ENCODE results near the gene BPTF. TPM values are rescaled to one million over a fixed set of nuclear protein-coding genes. Genes with fewer than 3 reads are reported as not detected.
A peak's percentile ranks its signal among the peaks of the same experiment; 100 is the strongest.
"Not testable (repeated sequence)": the region's sequence is repeated elsewhere in the genome, so short reads cannot be mapped to it uniquely, and the experiment has no call there.

BPTF gene
- total and polyA plus RNA-seq, 2 donors, result 22.5 to 187 TPM

- DNase-seq (ENCODE audit: extremely low spot score), result no peak
- no peak overlapping the region for H3K4me3 ChIP-seq (ENCODE audit: low read depth, low read length)
- H3K36me3 ChIP-seq (ENCODE audit: insufficient read depth), result no peaks in the 10 kb centered on the region
- no peak overlapping the region for H3K27ac ChIP-seq (ENCODE audit: low read depth)
- H3K4me1 ChIP-seq (ENCODE audit: insufficient read depth), result no peaks in the 10 kb centered on the region
- 92% methylated on average over 12 of the region's 12 CpGs for WGBS
These were observed 3.4 kb upstream of the BPTF start for GRCh38 chr17:67821871-67822367.

GRCh38 chr17:67825627-67826601 is 611 bp downstream of the BPTF start:
- Histone ChIP-seq H3K4me3 (ENCODE audit: low read depth, low read length) (peak overlapping the region; percentile 93), H3K27ac (ENCODE audit: low read depth) (peak overlapping the region; percentile 85)
- under 1% methylated on average over 92 of the region's 94 CpGs for WGBS
- not testable (repeated sequence) for H3K36me3 ChIP-seq (ENCODE audit: insufficient read depth); H3K4me1 ChIP-seq (ENCODE audit: insufficient read depth); DNase-seq (ENCODE audit: extremely low spot score)

- Histone ChIP-seq H3K4me1 (ENCODE audit: insufficient read depth) (peaks cover 2% of the 10 kb centered on the region), H3K36me3 (ENCODE audit: insufficient read depth) (no peaks in the 10 kb centered on the region), H3K27ac (ENCODE audit: low read depth) (no peak overlapping the region), H3K4me3 (ENCODE audit: low read depth, low read length) (no peak overlapping the region)
- WGBS, result 32% methylated on average over 7 of the region's 7 CpGs
- no peak for DNase-seq (ENCODE audit: extremely low spot score)
These were observed 4.0 kb downstream of the BPTF start for GRCh38 chr17:67829331-67829730.

- 54% methylated on average over 6 of the region's 6 CpGs for WGBS
- H3K27ac ChIP-seq (ENCODE audit: low read depth), result no peak overlapping the region
- no peaks in the 10 kb centered on the region for H3K36me3 ChIP-seq (ENCODE audit: insufficient read depth)
- H3K4me3 ChIP-seq (ENCODE audit: low read depth, low read length), result no peak overlapping the region
- DNase-seq (ENCODE audit: extremely low spot score), result no peak
- H3K4me1 ChIP-seq (ENCODE audit: insufficient read depth), result peaks cover 2% of the 10 kb centered on the region
These were observed 5.1 kb downstream of the BPTF start for GRCh38 chr17:67830440-67830839.

- Histone ChIP-seq H3K4me3 (ENCODE audit: low read depth, low read length) (no peak overlapping the region), H3K4me1 (ENCODE audit: insufficient read depth) (peaks cover 2% of the 10 kb centered on the region), H3K27ac (ENCODE audit: low read depth) (no peak overlapping the region), H3K36me3 (ENCODE audit: insufficient read depth) (no peaks in the 10 kb centered on the region)
- DNase-seq (ENCODE audit: extremely low spot score), result no peak
- WGBS, result 83% methylated on average over 4 of the region's 4 CpGs
These were observed 6.0 kb downstream of the BPTF start for GRCh38 chr17:67831268-67831667.

GRCh38 chr17:67833134-67833533 is 7.8 kb downstream of the BPTF start:
- WGBS, result 88% methylated on average over 3 of the region's 3 CpGs

GRCh38 chr17:67833946-67834631 is 8.8 kb downstream of the BPTF start:
- Histone ChIP-seq H3K4me3 (ENCODE audit: low read depth, low read length) (no peak overlapping the region), H3K27ac (ENCODE audit: low read depth) (no peak overlapping the region), H3K4me1 (ENCODE audit: insufficient read depth) (peaks cover 2% of the 10 kb centered on the region), H3K36me3 (ENCODE audit: insufficient read depth) (no peaks in the 10 kb centered on the region)
- 84% methylated on average over 3 of the region's 3 CpGs for WGBS
- no peak for DNase-seq (ENCODE audit: extremely low spot score)

More at GRCh38 chr17:67833134-67833533, 7.8 kb downstream of the BPTF start:
- no peak for DNase-seq (ENCODE audit: extremely low spot score)
- Histone ChIP-seq H3K36me3 (ENCODE audit: insufficient read depth) (no peaks in the 10 kb centered on the region), H3K27ac (ENCODE audit: low read depth) (no peak overlapping the region), H3K4me1 (ENCODE audit: insufficient read depth) (peaks cover 2% of the 10 kb centered on the region), H3K4me3 (ENCODE audit: low read depth, low read length) (no peak overlapping the region)

GRCh38 chr17:67834634-67835033 is 9.3 kb downstream of the BPTF start:
- Histone ChIP-seq H3K4me3 (ENCODE audit: low read depth, low read length) (no peak overlapping the region), H3K4me1 (ENCODE audit: insufficient read depth) (peaks cover 2% of the 10 kb centered on the region), H3K36me3 (ENCODE audit: insufficient read depth) (no peaks in the 10 kb centered on the region), H3K27ac (ENCODE audit: low read depth) (no peak overlapping the region)
- 96% methylated on average over 2 of the region's 2 CpGs for WGBS
- DNase-seq (ENCODE audit: extremely low spot score), result no peak

GRCh38 chr17:67836205-67836987 is 11.1 kb downstream of the BPTF start:
- DNase-seq (ENCODE audit: extremely low spot score), result no peak
- no peak overlapping the region for H3K4me3 ChIP-seq (ENCODE audit: low read depth, low read length)
- H3K27ac ChIP-seq (ENCODE audit: low read depth), result peak overlapping the region; percentile 23
- H3K4me1 ChIP-seq (ENCODE audit: insufficient read depth), result peaks cover 2% of the 10 kb centered on the region
- 19% methylated on average over 4 of the region's 4 CpGs for WGBS
- H3K36me3 ChIP-seq (ENCODE audit: insufficient read depth), result no peaks in the 10 kb centered on the region

GRCh38 chr17:67837965-67838364 is 12.7 kb downstream of the BPTF start:
- 85% methylated on average over 2 of the region's 2 CpGs for WGBS
- Histone ChIP-seq H3K36me3 (ENCODE audit: insufficient read depth) (no peaks in the 10 kb centered on the region), H3K4me3 (ENCODE audit: low read depth, low read length) (no peak overlapping the region), H3K27ac (ENCODE audit: low read depth) (no peak overlapping the region), H3K4me1 (ENCODE audit: insufficient read depth) (peaks cover 2% of the 10 kb centered on the region)
- no peak for DNase-seq (ENCODE audit: extremely low spot score)

GRCh38 chr17:67838538-67838937 is 13.2 kb downstream of the BPTF start:
- 82% methylated on average over 3 of the region's 3 CpGs for WGBS
- Histone ChIP-seq H3K4me1 (ENCODE audit: insufficient read depth) (peaks cover 2% of the 10 kb centered on the region), H3K27ac (ENCODE audit: low read depth) (no peak overlapping the region), H3K36me3 (ENCODE audit: insufficient read depth) (no peaks in the 10 kb centered on the region), H3K4me3 (ENCODE audit: low read depth, low read length) (no peak overlapping the region)
- no peak for DNase-seq (ENCODE audit: extremely low spot score)

- H3K4me3 ChIP-seq (ENCODE audit: low read depth, low read length), result no peak overlapping the region
- H3K36me3 ChIP-seq (ENCODE audit: insufficient read depth), result no peaks in the 10 kb centered on the region
These were observed 16.7 kb downstream of the BPTF start for GRCh38 chr17:67841992-67842391.

GRCh38 chr17:67842648-67843047 is 17.3 kb downstream of the BPTF start:
- no peak overlapping the region for H3K27ac ChIP-seq (ENCODE audit: low read depth)
- H3K4me1 ChIP-seq (ENCODE audit: insufficient read depth), result no peaks in the 10 kb centered on the region
- H3K4me3 ChIP-seq (ENCODE audit: low read depth, low read length), result no peak overlapping the region
- H3K36me3 ChIP-seq (ENCODE audit: insufficient read depth), result no peaks in the 10 kb centered on the region
- no peak for DNase-seq (ENCODE audit: extremely low spot score)

More at GRCh38 chr17:67841992-67842391, 16.7 kb downstream of the BPTF start:
- Histone ChIP-seq H3K27ac (ENCODE audit: low read depth) (no peak overlapping the region), H3K4me1 (ENCODE audit: insufficient read depth) (no peaks in the 10 kb centered on the region)
- DNase-seq (ENCODE audit: extremely low spot score), result no peak
- WGBS, result 97% methylated on average over 2 of the region's 2 CpGs

Measured in urinary bladder (tissue), 4 donors.